ENCODE measurements around the gene GRHL3. TPM values are rescaled to one million over a fixed set of nuclear protein-coding genes. Genes with fewer than 3 reads are reported as not detected.

The GRHL3 gene
- total RNA-seq, 1 donor from 2014 or later: 1.5 TPM

DNA sequence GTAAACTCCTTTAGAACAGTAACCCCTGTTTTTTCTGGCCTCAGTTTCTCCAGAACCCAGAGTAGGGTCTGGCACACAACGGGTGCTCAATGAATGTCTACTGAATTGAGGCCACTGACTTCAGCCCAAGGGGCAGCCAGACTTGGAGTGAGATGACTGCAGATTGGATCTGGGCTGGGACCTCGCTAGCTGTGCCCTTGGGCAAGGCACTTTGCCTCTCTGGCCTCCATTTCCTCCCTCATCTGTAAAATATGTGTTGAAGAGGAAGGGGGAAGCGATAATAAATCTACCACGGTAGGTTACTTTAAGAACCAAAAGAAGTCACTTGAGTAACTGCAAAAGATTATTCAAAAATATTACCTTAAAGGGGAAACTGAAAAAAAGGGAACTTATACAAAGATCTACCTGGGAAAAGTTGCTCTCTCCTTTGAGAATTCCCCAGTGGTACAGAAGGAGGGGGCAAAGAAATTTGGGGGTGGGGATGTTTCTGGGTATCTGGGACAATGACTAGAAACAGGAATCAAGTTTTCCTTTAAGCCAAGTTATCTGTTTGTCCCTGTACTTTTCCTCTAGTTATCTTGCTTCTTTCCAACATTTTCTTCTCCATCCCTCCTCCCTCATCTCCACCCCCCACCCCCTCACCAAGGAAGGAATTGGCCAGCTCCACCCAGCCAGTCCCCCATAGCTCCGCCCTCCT lies 394 bp upstream of the GRHL3 start:
- no peak overlapping the region for H3K27ac ChIP-seq
- Mint-ChIP-seq H3K4me3 (peak overlapping the region; percentile 75), H3K27ac (no peak overlapping the region), H3K9me3 (peaks cover 2% of the 10 kb centered on the region), H3K4me1 (peaks cover 58% of the 10 kb centered on the region), H3K27me3 (ENCODE audit: insufficient read depth, low read depth) (peaks cover 51% of the 10 kb centered on the region), H3K36me3 (no peaks in the 10 kb centered on the region)
- H3K9ac ChIP-seq: no peak overlapping the region
- H3K4me3 ChIP-seq: peak overlapping the region; percentile 40
- H3K79me2 ChIP-seq (ENCODE audit: low read depth): no peaks in the 10 kb centered on the region
- H3K4me1 ChIP-seq: peaks cover 31% of the 10 kb centered on the region
- no peak for DNase-seq (ENCODE audit: low spot score)
- H3K9me3 ChIP-seq (ENCODE audit: low read depth): no peaks in the 10 kb centered on the region
- no peaks in the 10 kb centered on the region for H3K36me3 ChIP-seq
- peaks cover 45% of the 10 kb centered on the region for H3F3A ChIP-seq (ENCODE audit: low read depth)
- H3K4me2 ChIP-seq: peak overlapping the region; percentile 66
- peaks cover 61% of the 10 kb centered on the region for H3K27me3 ChIP-seq
- no peaks in the 10 kb centered on the region for H4K20me1 ChIP-seq (ENCODE audit: low read depth)
- no peak overlapping the region for H2AFZ ChIP-seq (replicated peaks)
- TF ChIP-seq, protein P1, sequence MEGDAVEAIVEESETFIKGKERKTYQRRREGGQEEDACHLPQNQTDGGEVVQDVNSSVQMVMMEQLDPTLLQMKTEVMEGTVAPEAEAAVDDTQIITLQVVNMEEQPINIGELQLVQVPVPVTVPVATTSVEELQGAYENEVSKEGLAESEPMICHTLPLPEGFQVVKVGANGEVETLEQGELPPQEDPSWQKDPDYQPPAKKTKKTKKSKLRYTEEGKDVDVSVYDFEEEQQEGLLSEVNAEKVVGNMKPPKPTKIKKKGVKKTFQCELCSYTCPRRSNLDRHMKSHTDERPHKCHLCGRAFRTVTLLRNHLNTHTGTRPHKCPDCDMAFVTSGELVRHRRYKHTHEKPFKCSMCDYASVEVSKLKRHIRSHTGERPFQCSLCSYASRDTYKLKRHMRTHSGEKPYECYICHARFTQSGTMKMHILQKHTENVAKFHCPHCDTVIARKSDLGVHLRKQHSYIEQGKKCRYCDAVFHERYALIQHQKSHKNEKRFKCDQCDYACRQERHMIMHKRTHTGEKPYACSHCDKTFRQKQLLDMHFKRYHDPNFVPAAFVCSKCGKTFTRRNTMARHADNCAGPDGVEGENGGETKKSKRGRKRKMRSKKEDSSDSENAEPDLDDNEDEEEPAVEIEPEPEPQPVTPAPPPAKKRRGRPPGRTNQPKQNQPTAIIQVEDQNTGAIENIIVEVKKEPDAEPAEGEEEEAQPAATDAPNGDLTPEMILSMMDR (IDR thresholded peaks at IDR 0.05): no peak
- no peak for TF ChIP-seq EZH2 (IDR thresholded peaks at IDR 0.05)
- TF ChIP-seq EZH2phosphoT487 (IDR thresholded peaks at IDR 0.05): no peak

DNA sequence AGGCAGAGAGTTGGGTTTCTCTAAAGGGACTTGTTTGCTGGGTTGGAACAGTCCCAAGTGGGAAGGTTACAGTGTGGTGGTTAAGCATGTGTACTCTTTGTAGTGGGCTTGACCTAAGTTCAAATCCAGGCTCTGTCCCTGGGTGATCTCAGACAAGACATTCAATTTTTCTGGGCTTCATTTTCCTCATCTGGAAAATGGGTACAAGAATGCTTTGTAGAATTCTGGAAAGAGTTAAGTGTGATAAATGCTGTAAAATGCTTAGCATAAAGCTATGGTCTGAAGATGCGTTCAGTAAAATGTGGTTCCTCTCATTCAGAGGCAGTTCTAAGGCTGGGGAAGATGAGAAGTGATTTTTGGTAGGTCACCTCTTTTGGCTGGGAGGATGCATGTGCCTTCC lies 805 bp downstream of the GRHL3 start:
- H3K9me3 ChIP-seq (ENCODE audit: low read depth): no peaks in the 10 kb centered on the region
- Mint-ChIP-seq H3K36me3 (no peaks in the 10 kb centered on the region), H3K27me3 (ENCODE audit: insufficient read depth, low read depth) (peaks cover 49% of the 10 kb centered on the region), H3K4me1 (peaks cover 55% of the 10 kb centered on the region), H3K4me3 (peak overlapping the region; percentile 75), H3K27ac (no peak overlapping the region), H3K9me3 (peaks cover 2% of the 10 kb centered on the region)
- H3K4me1 ChIP-seq: peaks cover 31% of the 10 kb centered on the region
- peak overlapping the region; percentile 66 for H3K4me2 ChIP-seq
- H3K27me3 ChIP-seq: peaks cover 73% of the 10 kb centered on the region
- DNase-seq (ENCODE audit: low spot score): no peak
- no peaks in the 10 kb centered on the region for H4K20me1 ChIP-seq (ENCODE audit: low read depth)
- TF ChIP-seq EZH2phosphoT487 (IDR thresholded peaks at IDR 0.05) (peak; percentile 11), EZH2 (IDR thresholded peaks at IDR 0.05) (no peak)
- no peaks in the 10 kb centered on the region for H3K36me3 ChIP-seq
- H3K27ac ChIP-seq: no peak overlapping the region
- H3F3A ChIP-seq (ENCODE audit: low read depth): peaks cover 45% of the 10 kb centered on the region
- H3K4me3 ChIP-seq: peak overlapping the region; percentile 40
- no peaks in the 10 kb centered on the region for H3K79me2 ChIP-seq (ENCODE audit: low read depth)
- no peak overlapping the region for H2AFZ ChIP-seq (replicated peaks)
- H3K9ac ChIP-seq: no peak overlapping the region

DNA sequence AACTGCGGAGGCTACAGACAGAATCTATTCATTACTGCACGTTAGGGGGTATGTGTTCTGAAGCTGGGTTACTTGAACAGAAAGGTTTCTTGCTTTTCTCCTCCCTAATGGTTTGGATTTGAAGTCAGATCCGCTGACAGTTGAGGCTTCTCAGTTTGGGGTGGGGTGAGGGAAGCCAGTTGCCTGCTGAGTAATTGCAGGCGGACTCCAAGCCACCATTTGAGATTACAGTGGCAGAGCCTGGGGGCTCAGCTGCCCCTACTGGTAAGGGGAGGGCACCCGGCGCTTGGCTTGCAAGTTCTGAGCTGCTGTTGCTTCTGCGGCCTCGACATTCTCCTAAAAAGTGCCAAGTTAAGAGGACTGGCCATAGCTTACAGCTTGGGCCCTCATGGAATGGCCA lies 2.0 kb downstream of the GRHL3 start:
- Histone ChIP-seq H3K4me3 (no peak overlapping the region), H3K79me2 (ENCODE audit: low read depth) (no peaks in the 10 kb centered on the region), H3K27me3 (peaks cover 82% of the 10 kb centered on the region), H4K20me1 (ENCODE audit: low read depth) (no peaks in the 10 kb centered on the region), H3K9ac (no peak overlapping the region), H3K27ac (no peak overlapping the region), H3K36me3 (no peaks in the 10 kb centered on the region), H2AFZ (replicated peaks) (no peak overlapping the region), H3K4me2 (peak overlapping the region; percentile 83), H3F3A (ENCODE audit: low read depth) (peaks cover 45% of the 10 kb centered on the region), H3K9me3 (ENCODE audit: low read depth) (no peaks in the 10 kb centered on the region), H3K4me1 (peaks cover 31% of the 10 kb centered on the region)
- TF ChIP-seq EZH2 (IDR thresholded peaks at IDR 0.05): no peak
- TF ChIP-seq, protein P1 (IDR thresholded peaks at IDR 0.05): no peak
- TF ChIP-seq EZH2phosphoT487 (IDR thresholded peaks at IDR 0.05): no peak
- peaks cover 49% of the 10 kb centered on the region for H3K4me1 Mint-ChIP-seq
- H3K4me3 Mint-ChIP-seq: peak overlapping the region; percentile 65
- peaks cover 2% of the 10 kb centered on the region for H3K9me3 Mint-ChIP-seq
- H3K36me3 Mint-ChIP-seq: no peaks in the 10 kb centered on the region
- no peak for DNase-seq (ENCODE audit: low spot score)
- peaks cover 52% of the 10 kb centered on the region for H3K27me3 Mint-ChIP-seq (ENCODE audit: insufficient read depth, low read depth)
- no peak overlapping the region for H3K27ac Mint-ChIP-seq

All from neural progenitor cell (in vitro differentiated cells).